Ascending aorta (tissue), 2 donors: ENCODE results near the gene LARGE1. TPM values are rescaled to one million over a fixed set of nuclear protein-coding genes. Genes with fewer than 3 reads are reported as not detected.

Experiments
- DNase-seq, 2 donors: peaks; one replicate each; pipeline ENCODE4 v3.0.0-alpha.2; 2019; ENCODE audit warnings: low spot score in 2 of 2
- H3K27ac ChIP-seq, 2 donors: fragments of 200-600 bp; sonication (generic); one replicate each; pipeline ENCODE4 v1.5.1; 2016 to 2017; ENCODE audit warnings: mild to moderate bottlenecking in 1 of 2
- H3K27me3 ChIP-seq: fragments of 200-600 bp; sonication (generic); one replicate; pipeline ENCODE4 v1.5.1; 2017
- H3K36me3 ChIP-seq, 2 donors: fragments of 200-600 bp; sonication (generic); one replicate each; pipeline ENCODE4 v1.5.1; 2016
- H3K4me1 ChIP-seq, 2 donors: fragments of 200-600 bp; sonication (generic); one replicate each; pipeline ENCODE4 v1.5.1; 2016 to 2017; ENCODE audit warnings: mild to moderate bottlenecking in 1 of 2
- H3K4me3 ChIP-seq, 2 donors: fragments of 200-600 bp; sonication (generic); one replicate each; pipeline ENCODE4 v1.5.1; 2016 to 2017; ENCODE audit warnings: mild to moderate bottlenecking in 1 of 2
- H3K9me3 ChIP-seq, 2 donors: fragments of 200-600 bp; sonication (generic); one replicate each; pipeline ENCODE4 v1.5.1; 2016
- CTCF ChIP-seq, 3 experiments: fragments of 200-600 bp in 2 of 3; fragments of 450-650 bp in 1 of 3; sonication (generic) in 2 of 3; IDR thresholded peaks; one replicate each; pipeline ENCODE4 v1.5.1; 2016 to 2019; ENCODE audit warnings: antibody characterized with exemption in 3 of 3, mild to moderate bottlenecking in 1 of 3, moderate library complexity in 1 of 3
- intact Hi-C: fragments of 100-400 bp; cut with DNase I; formaldehyde crosslinking; loops from one replicate; pipeline ENCODE4 v1.15.1; 2023
- total RNA-seq: library from RNA; depleted of rRNA; stranded (reverse); fragments of >200 nt; gene quantifications from one replicate; pipeline ENCODE4 v1.1.0, GENCODE V29; 2016

Gene LARGE1
- total RNA-seq, 1 donor from 2014 or later, result 40.6 TPM

GRCh38 chr22:33324228-33324627 is 596.0 kb downstream of the LARGE1 start:
- no peak for DNase-seq
- H3K27ac ChIP-seq, result no peak overlapping the region
- intact Hi-C loops, result no loop called here
- H3K27me3 ChIP-seq, result no peaks in the 10 kb centered on the region
- H3K4me3 ChIP-seq, result no peak overlapping the region
- H3K9me3 ChIP-seq, result no peaks in the 10 kb centered on the region
- H3K36me3 ChIP-seq, result peaks cover 0 to 5% of the 10 kb centered on the region in 2 donors
- no peaks in the 10 kb centered on the region for H3K4me1 ChIP-seq
- no peak for TF ChIP-seq CTCF (IDR thresholded peaks at IDR 0.05)

GRCh38 chr22:33321466-33321865 is 598.8 kb downstream of the LARGE1 start:
- Histone ChIP-seq H3K27me3 (no peaks in the 10 kb centered on the region), H3K4me1 (no peaks in the 10 kb centered on the region), H3K4me3 (no peak overlapping the region), H3K9me3 (no peaks in the 10 kb centered on the region), H3K36me3 (peaks cover 0 to 5% of the 10 kb centered on the region in 2 donors), H3K27ac (no peak overlapping the region)
- TF ChIP-seq CTCF (IDR thresholded peaks at IDR 0.05), result no peak
- intact Hi-C loops, result no loop called here
- no peak for DNase-seq

- Histone ChIP-seq H3K9me3 (no peaks in the 10 kb centered on the region), H3K27ac (no peak overlapping the region), H3K36me3 (peaks cover 6 to 34% of the 10 kb centered on the region in 2 donors), H3K4me1 (no peaks in the 10 kb centered on the region), H3K27me3 (no peaks in the 10 kb centered on the region), H3K4me3 (no peak overlapping the region)
- no peak for DNase-seq
- intact Hi-C loops, result no loop called here
- TF ChIP-seq CTCF (IDR thresholded peaks at IDR 0.05), result no peak
These were observed 604.3 kb downstream of the LARGE1 start for GRCh38 chr22:33315954-33316353.

- no peaks in the 10 kb centered on the region for H3K4me1 ChIP-seq
- H3K27ac ChIP-seq, result no peak overlapping the region
- TF ChIP-seq CTCF (IDR thresholded peaks at IDR 0.05), result no peak
- DNase-seq, result no peak
- H3K36me3 ChIP-seq, result peaks cover 6 to 34% of the 10 kb centered on the region in 2 donors
- H3K9me3 ChIP-seq, result no peaks in the 10 kb centered on the region
- no peak overlapping the region for H3K4me3 ChIP-seq
- H3K27me3 ChIP-seq, result no peaks in the 10 kb centered on the region
- intact Hi-C loops, result no loop called here
These were observed 605.2 kb downstream of the LARGE1 start for GRCh38 chr22:33315117-33315516.

- no peak for DNase-seq
- TF ChIP-seq CTCF (IDR thresholded peaks at IDR 0.05), result no peak
- intact Hi-C loops, result no loop called here
- Histone ChIP-seq H3K36me3 (peaks cover 6 to 34% of the 10 kb centered on the region in 2 donors), H3K4me1 (no peaks in the 10 kb centered on the region), H3K9me3 (no peaks in the 10 kb centered on the region), H3K27ac (no peak overlapping the region), H3K4me3 (no peak overlapping the region), H3K27me3 (no peaks in the 10 kb centered on the region)
These were observed 606.0 kb downstream of the LARGE1 start for GRCh38 chr22:33314316-33314715.

- no peaks in the 10 kb centered on the region for H3K36me3 ChIP-seq
- intact Hi-C loops, result loop anchor here (2.0 kb wide), 1 partner anchor 802 kb away; no protein-coding TSS in a partner anchor
- DNase-seq, result no peak
These were observed 617.2 kb downstream of the LARGE1 start for GRCh38 chr22:33303099-33303498.

More at GRCh38 chr22:33303099-33303498, 617.2 kb downstream of the LARGE1 start:
- TF ChIP-seq CTCF (IDR thresholded peaks at IDR 0.05), result no peak
- Histone ChIP-seq H3K4me1 (no peaks in the 10 kb centered on the region), H3K4me3 (no peak overlapping the region), H3K27ac (no peak overlapping the region), H3K27me3 (no peaks in the 10 kb centered on the region), H3K9me3 (no peaks in the 10 kb centered on the region)
